Endometrial microvascular endothelial cells (primary cell): Measurements from ENCODE around the gene TAF13. TPM values are rescaled to one million over a fixed set of nuclear protein-coding genes. Genes with fewer than 3 reads are reported as not detected.

Experiments
- in situ Hi-C: cut with HindIII; loops from 2 replicates; pipeline ENCODE4 v1.10.0; 2017; ENCODE audit warnings: low sequenced_read_pairs, low pct_unique_long_range_greater_than_20kb; ENCODE audit errors: inconsistent ontology term
- total RNA-seq: library from RNA; depleted of rRNA; stranded (reverse); fragments of >200 nt; gene quantifications from one replicate; pipeline ENCODE4 v1.2.3, GENCODE V29; 2015; ENCODE audit errors: inconsistent ontology term

The TAF13 gene
- total RNA-seq, result 44.9 TPM

GRCh38 chr1:109075531-109076490 is at the start of gene TAF13:
TSS of gene TAF13 (minus strand) at chr1:109076003. CDS start at chr1:109075947, 56 bp downstream.
- in situ Hi-C loops, result no loop called here

GRCh38 chr1:109120356-109120755 is 44.6 kb upstream of the TAF13 start:
- in situ Hi-C loops, result no loop called here

GRCh38 chr1:109118089-109118488 is 42.3 kb upstream of the TAF13 start:
- in situ Hi-C loops, result no loop called here

- in situ Hi-C loops, result no loop called here
These were observed 40.5 kb upstream of the TAF13 start for GRCh38 chr1:109116286-109116685.

- in situ Hi-C loops, result no loop called here
These were observed 39.9 kb upstream of the TAF13 start for GRCh38 chr1:109115685-109116084.

DNA sequence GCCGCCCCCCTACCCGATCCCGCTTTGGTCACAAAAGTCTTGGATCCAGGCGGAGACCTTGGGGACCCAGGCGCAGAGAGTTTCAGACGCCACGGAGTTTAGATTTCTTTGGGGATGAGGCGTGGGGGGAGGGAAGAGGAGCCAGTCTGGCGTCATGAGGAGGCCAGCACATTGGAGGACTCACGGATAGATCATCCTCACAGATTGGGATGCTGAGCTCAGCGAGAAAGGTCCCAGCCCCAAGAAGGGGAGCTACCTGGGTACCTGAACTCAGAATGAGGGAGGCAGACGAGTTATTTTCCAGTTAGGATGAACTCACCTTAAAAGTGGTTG is 38.5 kb upstream of the TAF13 start:
- in situ Hi-C loops, result no loop called here

DNA sequence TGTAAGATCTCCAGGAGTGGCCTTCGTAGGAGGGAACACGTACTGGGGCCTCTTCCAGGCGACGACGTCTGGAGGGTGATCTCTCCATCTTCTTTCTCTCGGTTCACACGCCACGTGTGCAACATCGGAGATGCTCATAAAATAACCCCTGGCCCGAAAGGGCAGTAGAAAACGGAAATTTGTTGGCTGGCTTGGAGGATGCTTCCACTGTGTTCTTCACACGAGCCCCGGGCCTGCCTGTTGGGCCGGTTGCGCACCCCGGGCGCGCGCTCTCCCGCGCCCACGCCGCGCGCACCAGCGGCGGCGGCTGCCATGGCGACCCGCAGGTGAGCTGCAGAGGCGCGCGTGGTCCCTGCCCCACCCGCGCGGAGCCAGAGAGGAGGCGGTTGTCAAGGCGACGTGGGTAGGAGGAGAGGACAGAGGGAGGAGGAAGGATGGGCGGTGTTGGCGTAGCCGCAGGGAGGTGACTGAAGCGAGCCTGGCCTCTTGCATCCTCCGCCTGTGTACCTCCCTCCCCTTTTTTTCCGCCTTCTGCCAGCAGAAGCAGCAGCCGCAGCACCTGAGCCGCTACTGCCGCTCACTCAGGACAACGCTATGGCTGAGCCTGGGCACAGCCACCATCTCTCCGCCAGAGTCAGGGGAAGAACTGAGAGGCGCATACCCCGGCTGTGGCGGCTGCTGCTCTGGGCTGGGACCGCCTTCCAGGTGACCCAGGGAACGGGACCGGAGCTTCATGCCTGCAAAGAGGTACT is 38.0 kb upstream of the TAF13 start, which contains the start of gene ELAPOR1:
Gene ELAPOR1 (plus strand): TSS at position 526 of the 752 bp plus-strand sequence. CDS start 69 bp downstream, at position 595.
- in situ Hi-C loops, result no loop called here

- in situ Hi-C loops, result no loop called here
These were observed 37.0 kb upstream of the TAF13 start for GRCh38 chr1:109112652-109113285.

DNA sequence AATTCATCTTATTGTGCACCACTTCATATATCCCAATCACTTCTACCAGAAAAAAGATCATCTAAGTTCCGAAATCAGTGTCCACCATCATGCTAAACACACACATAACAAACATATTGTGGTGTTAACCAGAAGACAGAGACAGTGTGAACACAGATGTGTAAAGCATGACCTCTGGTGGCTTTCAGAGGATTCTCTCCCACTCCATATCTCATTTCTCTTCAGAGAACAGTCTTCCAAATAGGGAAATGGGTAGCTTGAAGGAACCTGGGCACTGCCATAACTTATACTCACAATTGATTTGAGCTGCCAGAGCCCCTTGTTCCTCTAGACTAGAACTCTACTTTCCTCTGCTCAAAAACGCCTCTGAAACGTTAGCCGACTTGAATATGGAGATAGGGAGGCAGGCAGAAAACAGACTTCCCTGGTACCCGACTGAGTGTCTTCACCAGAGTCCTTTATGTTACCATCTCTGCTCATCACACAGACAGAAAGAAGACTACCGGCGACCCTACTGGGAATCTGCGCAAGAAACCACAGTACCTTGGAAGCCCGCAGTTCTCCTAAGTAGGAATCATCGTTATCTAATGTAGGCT is 36.4 kb upstream of the TAF13 start:
- in situ Hi-C loops, result no loop called here

- in situ Hi-C loops, result no loop called here
These were observed 35.7 kb upstream of the TAF13 start for GRCh38 chr1:109111386-109112055.

- in situ Hi-C loops, result no loop called here
These were observed 34.1 kb upstream of the TAF13 start for GRCh38 chr1:109109906-109110305.

GRCh38 chr1:109107785-109108184 is 32.0 kb upstream of the TAF13 start:
- in situ Hi-C loops, result no loop called here

GRCh38 chr1:109105881-109106280 is 30.1 kb upstream of the TAF13 start:
- in situ Hi-C loops, result no loop called here

GRCh38 chr1:109104364-109105151 is 28.8 kb upstream of the TAF13 start:
- in situ Hi-C loops, result no loop called here

DNA sequence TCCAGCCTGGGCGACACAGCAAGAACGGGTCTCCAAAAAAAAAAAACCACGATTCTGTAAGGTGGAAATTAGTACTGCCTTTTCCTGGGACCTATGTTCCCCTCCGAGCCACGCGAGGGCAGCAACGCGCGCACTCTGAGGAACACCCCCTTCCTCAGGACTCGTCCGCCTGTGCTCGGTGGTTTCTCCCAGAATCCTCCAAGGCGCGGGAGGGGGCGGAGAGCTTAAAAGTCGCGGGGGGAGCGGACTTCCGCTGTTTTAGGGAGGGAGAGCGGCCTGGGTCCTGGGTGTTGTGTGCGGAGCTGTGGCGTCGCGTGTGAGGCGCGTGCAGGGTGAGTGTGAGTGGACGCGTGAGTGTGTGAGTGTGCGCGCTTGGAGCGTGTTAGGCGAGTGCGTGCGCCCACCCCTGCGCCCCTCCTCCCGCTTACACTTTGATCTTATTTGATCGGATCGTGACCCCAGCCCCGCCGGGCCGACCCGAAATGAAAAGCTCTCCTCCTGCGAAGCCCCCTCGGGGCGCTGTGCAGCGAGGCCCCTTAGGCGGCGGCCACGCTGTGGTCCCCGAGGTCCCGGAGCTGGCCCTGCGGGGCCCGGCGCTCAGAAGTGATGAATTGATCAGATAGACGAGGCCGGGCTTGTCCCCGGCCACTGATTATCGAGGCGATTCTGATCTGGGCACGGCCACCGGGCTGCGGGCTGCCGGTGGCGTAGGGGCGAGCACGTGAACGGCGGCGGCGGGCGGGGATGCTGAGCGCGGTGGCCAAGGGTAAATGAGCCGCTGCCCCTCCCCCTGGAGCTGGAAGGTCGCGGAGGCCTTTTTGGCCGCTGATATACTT is 24.4 kb upstream of the TAF13 start:
- in situ Hi-C loops, result no loop called here

DNA sequence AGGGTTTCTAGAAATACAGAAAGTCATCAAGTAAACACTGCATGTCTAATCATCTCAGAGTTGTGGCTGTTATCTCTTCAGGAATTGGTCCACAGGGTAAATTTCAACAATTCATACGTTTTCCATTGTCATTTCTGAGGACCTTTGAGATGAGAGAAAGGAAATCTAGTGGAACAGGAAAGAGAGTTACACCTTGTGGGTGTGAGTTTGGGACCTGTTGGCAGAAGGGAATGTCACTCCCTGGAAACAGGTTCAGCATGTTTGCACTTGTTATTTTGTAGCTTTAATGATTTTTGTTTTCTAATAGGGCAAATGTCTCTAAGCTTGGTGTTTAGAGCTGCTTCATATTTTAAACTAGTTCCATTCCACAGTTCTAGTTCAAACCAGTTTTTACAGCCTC is 20.3 kb upstream of the TAF13 start:
- in situ Hi-C loops, result no loop called here

- in situ Hi-C loops, result no loop called here
These were observed 19.8 kb upstream of the TAF13 start for GRCh38 chr1:109095631-109096030.
